SK-N-SH (cell line): ENCODE results near the gene CYP4F3. TPM values are rescaled to one million over a fixed set of nuclear protein-coding genes. Genes with fewer than 3 reads are reported as not detected.

ENCODE experiments used
- CTCF ChIA-PET: fragments of 300-600, 350-600 bp; formaldehyde crosslinking; extraction: SDS; loops from one replicate; lab custom pipeline; 2021; lab: Yijun Ruan, JAX
- POLR2A ChIA-PET: fragments of 350-600 bp; sonication (Branson Sonifier 250); formaldehyde crosslinking; extraction: SDS; loops from one replicate; lab custom pipeline; 2020; ENCODE audit warnings: antibody characterized with exemption, inconsistent platforms; lab: Yijun Ruan, JAX
- DNase-seq: peaks from one replicate; pipeline ENCODE4 v3.0.0; 2012
- H2AFZ ChIP-seq: fragments of 200-600 bp; sonication (generic); 2 replicates; pipeline ENCODE4 v1.8.1; 2016; ENCODE audit warnings: antibody characterized with exemption, mild to moderate bottlenecking, low read depth
- H3F3A ChIP-seq: fragments of 200-600 bp; sonication (generic); replicated peaks from 2 replicates; pipeline ENCODE3; 2016; ENCODE audit warnings: antibody characterized with exemption, mild to moderate bottlenecking; ENCODE audit not compliant: insufficient read depth
- H3K27ac ChIP-seq, 2 experiments: fragments of 200-500 bp in 1 of 2; fragments of 200-600 bp in 1 of 2; sonication (Bioruptor generic) in 1 of 2; sonication (generic), shearing (Covaris generic) in 1 of 2; 2 replicates each; pipeline versions ENCODE4 v1.5.1 to v1.6.1; 2014 to 2016; ENCODE audit warnings: low read depth in 2 of 2, inconsistent platforms in 1 of 2, low read length in 1 of 2, mild to moderate bottlenecking in 1 of 2, mixed read lengths in 1 of 2
- H3K27me3 ChIP-seq: fragments of 200-600 bp; sonication (generic), shearing (Covaris generic); 2 replicates; pipeline ENCODE4 v1.6.1; 2016; ENCODE audit warnings: mixed run types; ENCODE audit not compliant: insufficient read depth
- H3K36me3 ChIP-seq, 2 experiments: fragments of 200-500 bp in 1 of 2; fragments of 200-600 bp in 1 of 2; sonication (Bioruptor generic) in 1 of 2; sonication (generic) in 1 of 2; replicated peaks in 1 of 2; 2 replicates each; pipeline versions ENCODE3 to v1.5.1; 2014 to 2016; ENCODE audit warnings: low read length in 1 of 2, mild to moderate bottlenecking in 1 of 2; ENCODE audit not compliant: insufficient read depth in 2 of 2, control insufficient read depth in 1 of 2
- H3K4me1 ChIP-seq, 2 experiments: fragments of 200-500 bp in 1 of 2; fragments of 200-600 bp in 1 of 2; sonication (Bioruptor generic) in 1 of 2; sonication (generic), shearing (Covaris generic) in 1 of 2; 2 replicates each; pipeline versions ENCODE4 v1.5.1 to v1.6.1; 2014 to 2016; ENCODE audit warnings: low read depth in 1 of 2, low read length in 1 of 2, mixed run types in 1 of 2; ENCODE audit not compliant: insufficient read depth in 2 of 2, control insufficient read depth in 1 of 2
- H3K4me2 ChIP-seq: fragments of 200-600 bp; sonication (generic), shearing (Covaris generic); 2 replicates; pipeline ENCODE4 v1.6.1; 2017; ENCODE audit warnings: mixed run types
- H3K4me3 ChIP-seq, 2 experiments: fragments of 200-500 bp in 1 of 2; fragments of 200-600 bp in 1 of 2; sonication (Bioruptor generic) in 1 of 2; sonication (generic), shearing (Covaris generic) in 1 of 2; 2 replicates each; pipeline versions ENCODE4 v1.5.1 to v1.8.1; 2014 to 2016; ENCODE audit warnings: low read depth in 2 of 2, inconsistent platforms in 1 of 2, low read length in 1 of 2, mild to moderate bottlenecking in 1 of 2, mixed read lengths in 1 of 2, moderate library complexity in 1 of 2
- H3K79me2 ChIP-seq: fragments of 200-600 bp; sonication (generic); 2 replicates; pipeline ENCODE4 v1.8.1; 2017; ENCODE audit warnings: mild to moderate bottlenecking; ENCODE audit not compliant: insufficient read depth
- H3K9ac ChIP-seq: fragments of 200-600 bp; sonication (generic); 2 replicates; pipeline ENCODE4 v1.6.1; 2017; ENCODE audit warnings: mixed run types
- H3K9me2 ChIP-seq: fragments of 200-600 bp; sonication (generic); 2 replicates; pipeline ENCODE4 v1.6.1; 2017; ENCODE audit warnings: mixed run types
- H3K9me3 ChIP-seq: fragments of 200-600 bp; sonication (generic); 2 replicates; pipeline ENCODE4 v1.6.1; 2017; ENCODE audit warnings: mixed run types, mild to moderate bottlenecking, moderate library complexity
- H4K20me1 ChIP-seq: fragments of 200-600 bp; sonication (generic); 2 replicates; pipeline ENCODE4 v1.6.1; 2017; ENCODE audit warnings: mild to moderate bottlenecking, mixed run types; ENCODE audit not compliant: insufficient read depth
- ELF1 ChIP-seq: IDR thresholded peaks from 2 replicates; pipeline ENCODE4 v1.4.0; 2012
- EZH2phosphoT487 ChIP-seq: fragments of 200-600 bp; sonication (generic); IDR thresholded peaks from 2 replicates; pipeline ENCODE4 v1.6.1; 2017; ENCODE audit warnings: low read depth, mixed run types, mild to moderate bottlenecking, antibody characterized with exemption, moderate library complexity, borderline replicate concordance
- FOSL2 ChIP-seq: IDR thresholded peaks from 2 replicates; pipeline ENCODE4 v1.4.0; 2012; ENCODE audit warnings: low read depth, mild to moderate bottlenecking, moderate library complexity, borderline replicate concordance
- FOXJ3 ChIP-seq: sonication (generic); formaldehyde crosslinking; IDR thresholded peaks from 2 replicates; pipeline ENCODE4 v1.5.1; 2020; ENCODE audit warnings: mild to moderate bottlenecking, missing genetic modification reagents
- FOXM1 ChIP-seq: IDR thresholded peaks from 2 replicates; pipeline ENCODE4 v1.4.0; 2012; ENCODE audit warnings: low read depth, mild to moderate bottlenecking
- GABPA ChIP-seq: IDR thresholded peaks from 2 replicates; pipeline ENCODE4 v1.4.0; 2012; ENCODE audit warnings: low read depth, mild to moderate bottlenecking
- JUND ChIP-seq: IDR thresholded peaks from 2 replicates; pipeline ENCODE4 v1.4.0; 2012
- MAX ChIP-seq: IDR thresholded peaks from 2 replicates; pipeline ENCODE4 v1.4.0; 2012; ENCODE audit warnings: low read depth
- MEF2A ChIP-seq: IDR thresholded peaks from 2 replicates; pipeline ENCODE4 v1.4.0; 2012; ENCODE audit warnings: low read depth, borderline replicate concordance
- MXI1 ChIP-seq: IDR thresholded peaks from 2 replicates; pipeline ENCODE4 v1.6.1; 2012; ENCODE audit warnings: mild to moderate bottlenecking, low read depth, low read length, improper control_type of control experiment
- NFIC ChIP-seq: IDR thresholded peaks from 2 replicates; pipeline ENCODE4 v1.4.0; 2012; ENCODE audit warnings: borderline replicate concordance
- POLR2AphosphoS5 ChIP-seq: IDR thresholded peaks from 2 replicates; pipeline ENCODE4 v1.6.1; 2012; ENCODE audit warnings: low read depth, low read length
- RAD21 ChIP-seq: IDR thresholded peaks from 2 replicates; pipeline ENCODE4 v1.6.1; 2012; ENCODE audit warnings: mild to moderate bottlenecking, low read length
- RCOR1 ChIP-seq: fragments of 150-350 bp; IDR thresholded peaks from 2 replicates; pipeline ENCODE4 v1.6.1; 2017; ENCODE audit warnings: antibody characterized with exemption, low read length
- SIN3A ChIP-seq: IDR thresholded peaks from 2 replicates; pipeline ENCODE4 v1.6.1; 2012; ENCODE audit warnings: low read depth, mild to moderate bottlenecking, low read length, moderate library complexity, borderline replicate concordance
- SMC3 ChIP-seq: IDR thresholded peaks from 2 replicates; pipeline ENCODE4 v1.6.1; 2012; ENCODE audit warnings: low read depth, low read length, improper control_type of control experiment
- TAF1 ChIP-seq: IDR thresholded peaks from 2 replicates; pipeline ENCODE4 v1.6.1; 2012; ENCODE audit warnings: low read depth, mild to moderate bottlenecking, low read length, moderate library complexity, borderline replicate concordance
- WGBS: methylation state at CpG from one replicate; pipeline ENCODE4 v1.1.6; 2017; ENCODE audit warnings: low lambda C conversion rate; 5-methylcytosine and 5-hydroxymethylcytosine counted together
- polyA plus RNA-seq, 3 experiments: library from polyadenylated mRNA; depleted of rRNA; stranded (reverse); fragments of >200 nt; gene quantifications; 2 replicates each; pipeline ENCODE4 v1.2.3, GENCODE V29; 2012
- TF ChIP-seq, protein P1 (sequence below): IDR thresholded peaks from 2 replicates; pipeline ENCODE4 v1.6.1; 2012; ENCODE audit warnings: mild to moderate bottlenecking, low read depth, low read length, moderate library complexity
- TF ChIP-seq, protein P2 (sequence below): IDR thresholded peaks from 2 replicates; pipeline ENCODE4 v1.4.0; 2012; ENCODE audit warnings: low read depth, borderline replicate concordance

CYP4F3 gene
- polyA plus RNA-seq, 1 of the 3 experiments (the other 2 are of a cell fraction), result 0.08 TPM

- 6% methylated on average over 14 of the region's 14 CpGs for WGBS
- Histone ChIP-seq H2AFZ (no peak overlapping the region), H4K20me1 (no peaks in the 10 kb centered on the region), H3K4me2 (no peak overlapping the region), H3K9me3 (no peaks in the 10 kb centered on the region), H3K9ac (no peak overlapping the region), H3K36me3 (no peaks in the 10 kb centered on the region), H3K4me1 (no peaks in the 10 kb centered on the region), H3K27me3 (peaks cover 9% of the 10 kb centered on the region; the same call in 1 of the 2 replicates), H3K79me2 (no peaks in the 10 kb centered on the region), H3K9me2 (no peaks in the 10 kb centered on the region), H3K27ac (no peak overlapping the region), H3K4me3 (no peak overlapping the region), H3F3A (no peaks in the 10 kb centered on the region)
- POLR2A ChIA-PET, result no interaction called here
- no peak for DNase-seq
- CTCF ChIA-PET, result no interaction called here
- no peak for TF ChIP-seq RCOR1
- no peak for TF ChIP-seq GABPA
- no peak for TF ChIP-seq EZH2phosphoT487
- TF ChIP-seq SMC3, result no peak
- TF ChIP-seq JUND, result no peak
- TF ChIP-seq TAF1, result no peak
- no peak for TF ChIP-seq RAD21
- TF ChIP-seq FOXJ3 (CRISPR knock-in tag), result no peak
- TF ChIP-seq ELF1, result no peak
- no peak for TF ChIP-seq MEF2A
- TF ChIP-seq, protein P1, sequence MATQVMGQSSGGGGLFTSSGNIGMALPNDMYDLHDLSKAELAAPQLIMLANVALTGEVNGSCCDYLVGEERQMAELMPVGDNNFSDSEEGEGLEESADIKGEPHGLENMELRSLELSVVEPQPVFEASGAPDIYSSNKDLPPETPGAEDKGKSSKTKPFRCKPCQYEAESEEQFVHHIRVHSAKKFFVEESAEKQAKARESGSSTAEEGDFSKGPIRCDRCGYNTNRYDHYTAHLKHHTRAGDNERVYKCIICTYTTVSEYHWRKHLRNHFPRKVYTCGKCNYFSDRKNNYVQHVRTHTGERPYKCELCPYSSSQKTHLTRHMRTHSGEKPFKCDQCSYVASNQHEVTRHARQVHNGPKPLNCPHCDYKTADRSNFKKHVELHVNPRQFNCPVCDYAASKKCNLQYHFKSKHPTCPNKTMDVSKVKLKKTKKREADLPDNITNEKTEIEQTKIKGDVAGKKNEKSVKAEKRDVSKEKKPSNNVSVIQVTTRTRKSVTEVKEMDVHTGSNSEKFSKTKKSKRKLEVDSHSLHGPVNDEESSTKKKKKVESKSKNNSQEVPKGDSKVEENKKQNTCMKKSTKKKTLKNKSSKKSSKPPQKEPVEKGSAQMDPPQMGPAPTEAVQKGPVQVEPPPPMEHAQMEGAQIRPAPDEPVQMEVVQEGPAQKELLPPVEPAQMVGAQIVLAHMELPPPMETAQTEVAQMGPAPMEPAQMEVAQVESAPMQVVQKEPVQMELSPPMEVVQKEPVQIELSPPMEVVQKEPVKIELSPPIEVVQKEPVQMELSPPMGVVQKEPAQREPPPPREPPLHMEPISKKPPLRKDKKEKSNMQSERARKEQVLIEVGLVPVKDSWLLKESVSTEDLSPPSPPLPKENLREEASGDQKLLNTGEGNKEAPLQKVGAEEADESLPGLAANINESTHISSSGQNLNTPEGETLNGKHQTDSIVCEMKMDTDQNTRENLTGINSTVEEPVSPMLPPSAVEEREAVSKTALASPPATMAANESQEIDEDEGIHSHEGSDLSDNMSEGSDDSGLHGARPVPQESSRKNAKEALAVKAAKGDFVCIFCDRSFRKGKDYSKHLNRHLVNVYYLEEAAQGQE, result no peak
- no peak for TF ChIP-seq NFIC
- no peak for TF ChIP-seq SIN3A
- TF ChIP-seq MXI1, result no peak
- TF ChIP-seq, protein P2, sequence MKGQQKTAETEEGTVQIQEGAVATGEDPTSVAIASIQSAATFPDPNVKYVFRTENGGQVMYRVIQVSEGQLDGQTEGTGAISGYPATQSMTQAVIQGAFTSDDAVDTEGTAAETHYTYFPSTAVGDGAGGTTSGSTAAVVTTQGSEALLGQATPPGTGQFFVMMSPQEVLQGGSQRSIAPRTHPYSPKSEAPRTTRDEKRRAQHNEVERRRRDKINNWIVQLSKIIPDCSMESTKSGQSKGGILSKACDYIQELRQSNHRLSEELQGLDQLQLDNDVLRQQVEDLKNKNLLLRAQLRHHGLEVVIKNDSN, result no peak
- TF ChIP-seq MAX, result no peak
- no peak for TF ChIP-seq FOSL2
- TF ChIP-seq FOXM1, result no peak
- no peak for TF ChIP-seq POLR2AphosphoS5
Observed at GRCh38 chr19:15615526-15615925, 25.2 kb upstream of the CYP4F3 start.
